ENCODE data around the gene SRD5A1.

SRD5A1 gene

GRCh38 chr5:6632888-6633468, at the start of gene SRD5A1, which contains the start of gene NSUN2:
Gene SRD5A1, plus strand, starts transcription at chr5:6633440. Its CDS starts 137 bp downstream, at chr5:6633577.
Gene NSUN2, minus strand, starts transcription at chr5:6633044. Its CDS starts 65 bp downstream, at chr5:6632979.
- peak; percentile 85 for DNase-seq

- no peak for DNase-seq
Measured at GRCh38 chr5:6584101-6584645, 49.1 kb upstream of the SRD5A1 start.

GRCh38 chr5:6584727-6585126, 48.5 kb upstream of the SRD5A1 start:
- no peak for DNase-seq

GRCh38 chr5:6585168-6585567, 48.1 kb upstream of the SRD5A1 start:
- DNase-seq = no peak

- no peak for DNase-seq
Measured at GRCh38 chr5:6585939-6586646, 47.1 kb upstream of the SRD5A1 start.

GRCh38 chr5:6586647-6587042, 46.6 kb upstream of the SRD5A1 start:
- no peak for DNase-seq

GRCh38 chr5:6587171-6587570, 46.1 kb upstream of the SRD5A1 start:
- no peak for DNase-seq

GRCh38 chr5:6590581-6590980, 42.7 kb upstream of the SRD5A1 start:
- no peak for DNase-seq

- no peak for DNase-seq
Measured at GRCh38 chr5:6591671-6592288, 41.5 kb upstream of the SRD5A1 start.

- DNase-seq = no peak
Measured at GRCh38 chr5:6592601-6593000, 40.6 kb upstream of the SRD5A1 start.

- DNase-seq = no peak
Measured at GRCh38 chr5:6593148-6594016, 39.9 kb upstream of the SRD5A1 start.

GRCh38 chr5:6594066-6594465, 39.2 kb upstream of the SRD5A1 start:
- no peak for DNase-seq

GRCh38 chr5:6595405-6595804, 37.8 kb upstream of the SRD5A1 start:
- no peak for DNase-seq

- no peak for DNase-seq
Measured at GRCh38 chr5:6596388-6596787, 36.9 kb upstream of the SRD5A1 start.

- no peak for DNase-seq
Measured at GRCh38 chr5:6597557-6597956, 35.7 kb upstream of the SRD5A1 start.

- DNase-seq = no peak
Measured at GRCh38 chr5:6598351-6598900, 34.8 kb upstream of the SRD5A1 start.

- DNase-seq = no peak
Measured at GRCh38 chr5:6599739-6600138, 33.5 kb upstream of the SRD5A1 start.

- no peak for DNase-seq
Measured at GRCh38 chr5:6601271-6601670, 32.0 kb upstream of the SRD5A1 start.

GRCh38 chr5:6601816-6602215, 31.4 kb upstream of the SRD5A1 start:
- DNase-seq = no peak

- DNase-seq = no peak
Measured at GRCh38 chr5:6602441-6602840, 30.8 kb upstream of the SRD5A1 start.

- DNase-seq = no peak
Measured at GRCh38 chr5:6603643-6604042, 29.6 kb upstream of the SRD5A1 start.

GRCh38 chr5:6604341-6604740, 28.9 kb upstream of the SRD5A1 start:
- no peak for DNase-seq

- DNase-seq = no peak
Measured at GRCh38 chr5:6604946-6605345, 28.3 kb upstream of the SRD5A1 start.
